OCI-LY1 (cell line): ENCODE data around the gene ARSH.

Source experiments
- H2AFZ ChIP-seq: fragments of 200-600 bp; sonication (generic), shearing (Covaris generic); 2 replicates; pipeline ENCODE4 v1.6.0; 2014; ENCODE audit warnings: antibody characterized with exemption, mild to moderate bottlenecking, low read length
- H3F3A ChIP-seq: fragments of 200-600 bp; sonication (generic), shearing (Covaris generic); 2 replicates; pipeline ENCODE4 v1.6.0; 2014; ENCODE audit warnings: mild to moderate bottlenecking, antibody characterized with exemption, low read length, moderate library complexity; ENCODE audit not compliant: insufficient read depth
- H3K27ac ChIP-seq: fragments of 200-600 bp; sonication (generic); 2 replicates; pipeline ENCODE4 v1.5.1; 2014; ENCODE audit warnings: low read length, mixed run types, mild to moderate bottlenecking, low read depth; ENCODE audit not compliant: poor library complexity, severe bottlenecking
- H3K27me3 ChIP-seq: fragments of 200-600 bp; sonication (generic); 2 replicates; pipeline ENCODE4 v1.6.0; 2014; ENCODE audit warnings: antibody characterized with exemption, mild to moderate bottlenecking, low read length, moderate library complexity; ENCODE audit not compliant: insufficient read depth
- H3K36me3 ChIP-seq: fragments of 200-600 bp; sonication (generic); 2 replicates; pipeline ENCODE4 v1.6.1; 2014; ENCODE audit warnings: mild to moderate bottlenecking, antibody characterized with exemption, low read length, moderate library complexity, mixed read lengths; ENCODE audit not compliant: insufficient read depth
- H3K4me1 ChIP-seq: fragments of 200-600 bp; sonication (generic); 2 replicates; pipeline ENCODE4 v1.5.1; 2014; ENCODE audit warnings: mild to moderate bottlenecking, low read length, moderate library complexity; ENCODE audit not compliant: insufficient read depth, severe bottlenecking
- H3K4me2 ChIP-seq: fragments of 200-600 bp; sonication (generic), shearing (Covaris generic); 2 replicates; pipeline ENCODE4 v1.6.1; 2014; ENCODE audit warnings: low read length
- H3K4me3 ChIP-seq: fragments of 200-600 bp; sonication (generic); 2 replicates; pipeline ENCODE4 v1.5.1; 2014; ENCODE audit warnings: low read length, low read depth, mild to moderate bottlenecking, mixed read lengths; ENCODE audit not compliant: poor library complexity, severe bottlenecking
- H3K79me2 ChIP-seq: fragments of 200-600 bp; shearing (Covaris generic); 2 replicates; pipeline ENCODE4 v1.6.1; 2016; ENCODE audit warnings: mixed run types, low read length, mixed read lengths; ENCODE audit not compliant: insufficient read depth
- H3K9ac ChIP-seq: fragments of 200-600 bp; sonication (generic), shearing (Covaris generic); 2 replicates; pipeline ENCODE4 v1.6.1; 2014; ENCODE audit warnings: mild to moderate bottlenecking, low read length, mixed read lengths
- H3K9me2 ChIP-seq: fragments of 200-600 bp; sonication (generic), shearing (Covaris generic); 2 replicates; pipeline ENCODE4 v1.6.1; 2014; ENCODE audit warnings: low read depth, mild to moderate bottlenecking, low read length, mixed read lengths
- H3K9me3 ChIP-seq: fragments of 200-600 bp; shearing (Covaris generic); 2 replicates; pipeline ENCODE4 v1.6.1; 2014; ENCODE audit warnings: low read length, mixed read lengths
- H4K20me1 ChIP-seq: fragments of 200-600 bp; sonication (generic), shearing (Covaris generic); 2 replicates; pipeline ENCODE4 v1.6.0; 2016; ENCODE audit warnings: mild to moderate bottlenecking, low read length; ENCODE audit not compliant: insufficient read depth
- CTCF ChIP-seq: fragments of 200-600 bp; sonication (generic), shearing (Covaris generic); IDR thresholded peaks from 2 replicates; pipeline ENCODE4 v1.5.1; 2017; ENCODE audit warnings: mild to moderate bottlenecking, antibody characterized with exemption, low read length, moderate library complexity, mixed read lengths
- EZH2 ChIP-seq: fragments of 200-600 bp; sonication (generic), shearing (Covaris generic); IDR thresholded peaks from 2 replicates; pipeline ENCODE4 v1.8.0; 2017; ENCODE audit warnings: borderline replicate concordance, mixed run types, mild to moderate bottlenecking, antibody characterized with exemption, low read length, moderate library complexity, mixed read lengths

ARSH gene

GRCh38 chrX:2967012-2967411 is 39.3 kb upstream of the ARSH start:
- H3K9ac ChIP-seq = no peak overlapping the region

GRCh38 chrX:2967584-2967983 is 38.8 kb upstream of the ARSH start:
- TF ChIP-seq EZH2 (no peak), CTCF (no peak)
- no peaks in the 10 kb centered on the region for H3K9me3 ChIP-seq
- no peak overlapping the region for H3K27ac ChIP-seq
- no peaks in the 10 kb centered on the region for H3K4me1 ChIP-seq
- H3F3A ChIP-seq = no peaks in the 10 kb centered on the region
- H3K79me2 ChIP-seq = no peaks in the 10 kb centered on the region
- no peaks in the 10 kb centered on the region for H3K9me2 ChIP-seq
- no peak overlapping the region for H2AFZ ChIP-seq
- H3K36me3 ChIP-seq = no peaks in the 10 kb centered on the region
- H4K20me1 ChIP-seq = no peaks in the 10 kb centered on the region
- no peak overlapping the region for H3K9ac ChIP-seq
- no peak overlapping the region for H3K4me2 ChIP-seq
- no peak overlapping the region for H3K4me3 ChIP-seq
- no peaks in the 10 kb centered on the region for H3K27me3 ChIP-seq

More at GRCh38 chrX:2967012-2967411, 39.3 kb upstream of the ARSH start:
- no peaks in the 10 kb centered on the region for H3K4me1 ChIP-seq
- H3F3A ChIP-seq = no peaks in the 10 kb centered on the region
- H3K36me3 ChIP-seq = no peaks in the 10 kb centered on the region
- H3K4me2 ChIP-seq = no peak overlapping the region
- H3K4me3 ChIP-seq = no peak overlapping the region
- no peak overlapping the region for H3K27ac ChIP-seq
- no peaks in the 10 kb centered on the region for H3K79me2 ChIP-seq
- no peaks in the 10 kb centered on the region for H3K27me3 ChIP-seq
- TF ChIP-seq CTCF (no peak), EZH2 (no peak)
- H4K20me1 ChIP-seq = no peaks in the 10 kb centered on the region
- no peaks in the 10 kb centered on the region for H3K9me3 ChIP-seq
- H2AFZ ChIP-seq = no peak overlapping the region
- no peaks in the 10 kb centered on the region for H3K9me2 ChIP-seq

- no peak overlapping the region for H3K4me3 ChIP-seq
- H3K27ac ChIP-seq = no peak overlapping the region
- H3K4me1 ChIP-seq = no peaks in the 10 kb centered on the region
- no peaks in the 10 kb centered on the region for H3K9me2 ChIP-seq
- TF ChIP-seq EZH2 (no peak), CTCF (no peak)
- H3F3A ChIP-seq = no peaks in the 10 kb centered on the region
- H3K9ac ChIP-seq = no peak overlapping the region
- no peak overlapping the region for H3K4me2 ChIP-seq
- no peak overlapping the region for H2AFZ ChIP-seq
- no peaks in the 10 kb centered on the region for H3K27me3 ChIP-seq
- H3K36me3 ChIP-seq = no peaks in the 10 kb centered on the region
- no peaks in the 10 kb centered on the region for H4K20me1 ChIP-seq
- H3K79me2 ChIP-seq = no peaks in the 10 kb centered on the region
- H3K9me3 ChIP-seq = no peaks in the 10 kb centered on the region
Measured at GRCh38 chrX:2967998-2968909, 38.1 kb upstream of the ARSH start.
